ENCODE data around the gene PLEKHM1.
A peak's percentile ranks its signal among the peaks of the same experiment; 100 is the strongest.
"Not testable (repeated sequence)": the region's sequence is repeated elsewhere in the genome, so short reads cannot be mapped to it uniquely, and the experiment has no call there.

PLEKHM1 gene

GRCh38 chr17:45482317-45482716, 8.2 kb downstream of the PLEKHM1 start:
- not testable (repeated sequence) for H3K9me3 Mint-ChIP-seq; ATAC-seq; H3K27ac Mint-ChIP-seq; H3K4me3 Mint-ChIP-seq; DNase-seq (ENCODE audit: low spot score in 2 of 2)
- H3K36me3 Mint-ChIP-seq: peaks cover 22% of the 10 kb centered on the region
- H3K4me1 Mint-ChIP-seq: peaks cover 16% of the 10 kb centered on the region

DNA sequence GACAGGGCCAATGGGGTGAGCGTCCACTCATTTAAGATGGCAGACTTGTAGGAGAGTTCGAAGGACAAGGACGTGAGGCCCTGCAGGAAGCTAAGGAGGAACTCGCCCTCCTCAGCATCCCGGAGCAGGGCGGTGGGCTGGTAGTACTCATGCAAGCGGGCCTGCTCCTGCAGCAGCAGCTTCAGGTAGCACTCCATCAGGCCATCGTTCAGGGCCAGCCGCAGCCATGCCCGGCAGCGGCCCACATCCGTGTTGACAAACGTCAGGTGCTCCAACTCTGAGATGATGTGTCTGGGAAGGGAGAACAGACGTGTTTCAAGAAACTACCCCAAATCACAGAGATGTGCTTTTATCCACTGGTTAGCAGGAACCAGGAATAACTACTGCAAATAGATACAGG, 15.1 kb downstream of the PLEKHM1 start:
- H3K4me1 Mint-ChIP-seq; H3K27ac Mint-ChIP-seq; DNase-seq (ENCODE audit: low spot score in 2 of 2); ATAC-seq; H3K9me3 Mint-ChIP-seq; H3K4me3 Mint-ChIP-seq: not testable (repeated sequence)
- H3K36me3 Mint-ChIP-seq: peaks cover 57% of the 10 kb centered on the region

DNA sequence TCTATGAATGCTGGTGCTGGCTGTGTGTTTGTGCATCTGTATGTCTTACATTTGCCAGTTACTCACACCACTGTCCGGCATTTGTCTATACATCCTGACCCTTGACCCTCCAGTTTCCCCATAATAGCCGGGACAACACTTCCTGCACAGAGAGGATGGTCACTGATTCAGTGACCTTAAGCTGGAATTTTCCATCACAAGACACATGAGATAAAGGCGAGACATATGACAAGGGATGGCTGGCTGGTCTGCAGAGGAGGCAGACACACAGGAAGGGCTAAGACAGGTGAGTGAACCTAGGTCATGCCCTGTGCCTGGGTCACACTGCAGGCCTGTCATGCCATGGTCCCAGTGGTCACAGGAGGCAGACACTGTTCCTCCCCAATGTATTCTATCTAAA, 18.3 kb downstream of the PLEKHM1 start:
- H3K9me3 Mint-ChIP-seq; H3K4me1 Mint-ChIP-seq; H3K27ac Mint-ChIP-seq; H3K4me3 Mint-ChIP-seq; ATAC-seq; DNase-seq (ENCODE audit: low spot score in 2 of 2): not testable (repeated sequence)
- peaks cover 46% of the 10 kb centered on the region for H3K36me3 Mint-ChIP-seq

GRCh38 chr17:45469204-45469563, 21.3 kb downstream of the PLEKHM1 start:
- not testable (repeated sequence) for H3K27ac Mint-ChIP-seq; H3K4me3 Mint-ChIP-seq; H3K9me3 Mint-ChIP-seq; DNase-seq (ENCODE audit: low spot score in 2 of 2); H3K4me1 Mint-ChIP-seq
- H3K36me3 Mint-ChIP-seq: peaks cover 28% of the 10 kb centered on the region
- peak; percentile 19 for ATAC-seq

DNA sequence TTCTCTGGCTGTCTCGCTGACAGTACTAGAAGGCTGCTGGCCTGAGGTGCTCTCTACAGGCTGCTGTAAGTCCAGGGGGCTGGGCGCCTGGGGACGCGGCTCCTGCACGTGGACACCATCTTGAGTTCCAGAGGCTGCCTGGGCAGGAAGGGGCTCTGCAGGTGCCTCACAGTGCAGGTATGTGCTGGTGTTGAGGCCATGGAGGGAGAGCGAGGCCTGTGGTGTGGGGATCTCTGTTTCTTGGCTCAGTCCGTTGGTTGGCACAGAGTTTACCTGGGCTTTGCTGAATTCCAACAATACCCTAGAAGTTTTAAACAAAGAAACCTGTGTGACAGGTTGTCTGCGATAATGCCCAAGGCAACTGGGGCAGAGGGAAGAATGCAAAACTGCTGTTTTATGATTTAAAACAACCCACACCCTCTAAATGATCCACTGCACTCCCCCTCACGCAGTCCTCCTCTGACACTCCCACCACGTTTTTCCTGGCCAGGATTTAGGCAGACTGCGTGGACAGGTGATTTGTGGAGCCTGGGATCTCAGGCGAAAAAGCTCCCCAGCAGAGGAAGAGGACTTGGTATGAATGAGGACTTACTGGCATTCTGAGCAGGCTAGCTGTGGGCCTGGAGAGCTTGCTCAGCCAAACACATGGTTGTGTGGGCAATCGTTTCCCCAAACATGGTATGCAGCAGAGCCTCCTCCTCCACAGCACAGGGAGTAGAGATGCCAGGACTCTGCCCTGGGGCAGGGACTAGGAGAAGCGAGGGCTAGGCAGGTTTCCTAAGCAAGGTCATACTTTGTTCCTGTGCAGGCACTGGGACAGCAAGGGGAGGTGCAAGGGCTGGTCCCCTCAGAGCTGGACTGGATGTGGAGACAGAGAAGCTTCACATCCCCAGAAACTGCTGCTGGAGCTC, 22.0 kb downstream of the PLEKHM1 start:
- not testable (repeated sequence) for H3K27ac Mint-ChIP-seq; H3K4me1 Mint-ChIP-seq; H3K9me3 Mint-ChIP-seq; ATAC-seq; DNase-seq (ENCODE audit: low spot score in 2 of 2); H3K4me3 Mint-ChIP-seq
- H3K36me3 Mint-ChIP-seq: peaks cover 22% of the 10 kb centered on the region

GRCh38 chr17:45461524-45462327, 28.8 kb downstream of the PLEKHM1 start:
- peak; percentile 98 for ATAC-seq
- peak overlapping the region; percentile 43 for H3K4me3 Mint-ChIP-seq
- not testable (repeated sequence) for H3K9me3 Mint-ChIP-seq, H3K4me1 Mint-ChIP-seq
- peak; percentile 15 to 62 for DNase-seq (ENCODE audit: low spot score in 2 of 2)
- peaks cover 30% of the 10 kb centered on the region for H3K36me3 Mint-ChIP-seq
- peak overlapping the region; percentile 85 for H3K27ac Mint-ChIP-seq

DNA sequence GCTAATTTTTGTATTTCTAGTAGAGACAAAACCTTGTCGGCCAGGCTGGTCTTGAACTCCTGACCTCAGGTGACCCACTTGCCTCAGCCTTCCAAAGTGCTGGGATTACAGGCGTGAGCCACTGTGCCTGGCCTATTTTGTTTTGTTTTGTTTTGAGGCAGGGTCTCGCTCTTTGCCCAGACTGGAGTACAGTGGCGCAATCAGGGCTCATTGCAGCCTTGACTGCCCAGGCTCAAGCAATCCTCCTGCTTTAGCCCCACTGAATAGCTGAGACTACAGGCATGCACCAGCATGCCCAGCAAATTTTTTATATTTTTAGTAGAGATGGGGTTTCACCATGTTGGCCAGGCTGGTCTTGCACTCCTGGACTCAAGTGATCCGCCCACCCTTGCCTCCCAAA, 30.1 kb downstream of the PLEKHM1 start:
- ATAC-seq; H3K9me3 Mint-ChIP-seq; DNase-seq (ENCODE audit: low spot score in 2 of 2); H3K4me3 Mint-ChIP-seq; H3K27ac Mint-ChIP-seq; H3K4me1 Mint-ChIP-seq: not testable (repeated sequence)
- H3K36me3 Mint-ChIP-seq: peaks cover 33% of the 10 kb centered on the region

DNA sequence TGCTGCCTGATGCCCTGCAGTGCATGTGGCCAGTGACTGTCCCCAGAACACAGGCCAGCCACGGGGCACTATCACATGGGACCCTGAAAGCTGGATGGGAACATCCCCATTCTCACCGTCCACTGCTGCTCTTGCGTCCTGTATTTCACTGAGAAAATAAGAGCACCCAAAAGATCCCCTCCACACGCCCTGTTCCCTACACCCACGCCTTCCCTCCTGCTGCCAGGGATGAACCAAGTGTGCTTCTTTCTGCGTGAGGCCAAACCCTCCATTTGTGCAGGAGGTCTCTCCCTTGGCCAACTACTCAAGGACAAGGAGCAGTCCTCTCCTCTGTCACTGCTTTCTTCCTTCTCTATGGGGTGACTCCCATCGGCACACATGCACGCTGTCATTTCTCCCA, 36.2 kb downstream of the PLEKHM1 start:
- Mint-ChIP-seq H3K4me1 (peaks cover 11% of the 10 kb centered on the region), H3K36me3 (peaks cover 45% of the 10 kb centered on the region), H3K27ac (peak overlapping the region; percentile 86)
- H3K9me3 Mint-ChIP-seq; ATAC-seq; DNase-seq (ENCODE audit: low spot score in 2 of 2); H3K4me3 Mint-ChIP-seq: not testable (repeated sequence)

GRCh38 chr17:45453731-45454130, 36.8 kb downstream of the PLEKHM1 start:
- H3K27ac Mint-ChIP-seq; H3K9me3 Mint-ChIP-seq; DNase-seq (ENCODE audit: low spot score in 2 of 2); H3K4me3 Mint-ChIP-seq: not testable (repeated sequence)
- peak; percentile 48 for ATAC-seq
- Mint-ChIP-seq H3K4me1 (peaks cover 12% of the 10 kb centered on the region), H3K36me3 (peaks cover 44% of the 10 kb centered on the region)

- DNase-seq (ENCODE audit: low spot score in 2 of 2); ATAC-seq; H3K9me3 Mint-ChIP-seq; H3K4me3 Mint-ChIP-seq: not testable (repeated sequence)
- H3K27ac Mint-ChIP-seq: peak overlapping the region; percentile 26
- peaks cover 12% of the 10 kb centered on the region for H3K4me1 Mint-ChIP-seq
- H3K36me3 Mint-ChIP-seq: peaks cover 40% of the 10 kb centered on the region
Measured at GRCh38 chr17:45453225-45453534, 37.3 kb downstream of the PLEKHM1 start.

DNA sequence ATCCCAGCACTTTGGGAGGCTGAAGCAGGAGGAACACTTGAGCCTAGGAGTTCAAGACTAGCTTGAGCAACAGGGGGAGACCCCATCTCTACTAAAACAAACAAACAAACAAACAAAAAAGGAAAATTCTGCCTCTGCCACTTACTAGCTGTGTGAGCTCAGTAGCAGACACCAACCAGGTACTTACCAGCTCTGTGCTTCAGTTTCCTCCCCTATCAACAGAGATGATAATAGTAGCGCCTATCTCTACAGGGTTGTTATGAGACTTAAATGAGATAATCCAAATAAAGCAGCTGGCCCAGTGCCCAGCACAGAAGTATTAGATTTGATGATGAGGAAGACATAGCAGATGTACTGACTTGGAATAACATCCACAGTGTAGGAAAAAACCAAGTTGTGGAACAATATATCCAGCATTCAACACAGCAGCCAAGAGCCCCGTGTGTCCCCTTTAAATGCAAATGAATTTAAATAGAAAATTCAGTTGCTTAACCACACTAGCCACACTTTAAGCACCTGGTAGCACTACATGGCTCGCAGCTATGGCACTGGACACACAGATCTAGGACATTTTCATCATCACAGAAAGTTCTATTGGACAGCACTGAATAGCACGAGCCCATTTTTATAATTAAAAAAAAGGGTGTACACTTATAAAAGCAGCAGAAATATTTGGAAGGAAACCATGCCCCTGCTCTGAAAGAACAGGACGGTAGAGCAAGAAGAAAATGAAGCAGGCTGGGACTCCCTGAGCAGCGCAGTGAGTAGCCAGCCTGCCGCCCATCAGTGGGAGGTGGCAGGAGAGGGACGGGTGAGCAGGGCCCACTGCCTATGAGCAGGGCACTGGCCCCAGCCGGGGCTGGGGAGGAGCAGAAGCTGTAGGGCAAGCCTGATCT, 37.9 kb downstream of the PLEKHM1 start:
- Mint-ChIP-seq H3K36me3 (peaks cover 40% of the 10 kb centered on the region), H3K4me1 (peaks cover 12% of the 10 kb centered on the region), H3K27ac (peak overlapping the region; percentile 26)
- ATAC-seq; H3K4me3 Mint-ChIP-seq; DNase-seq (ENCODE audit: low spot score in 2 of 2); H3K9me3 Mint-ChIP-seq: not testable (repeated sequence)

DNA sequence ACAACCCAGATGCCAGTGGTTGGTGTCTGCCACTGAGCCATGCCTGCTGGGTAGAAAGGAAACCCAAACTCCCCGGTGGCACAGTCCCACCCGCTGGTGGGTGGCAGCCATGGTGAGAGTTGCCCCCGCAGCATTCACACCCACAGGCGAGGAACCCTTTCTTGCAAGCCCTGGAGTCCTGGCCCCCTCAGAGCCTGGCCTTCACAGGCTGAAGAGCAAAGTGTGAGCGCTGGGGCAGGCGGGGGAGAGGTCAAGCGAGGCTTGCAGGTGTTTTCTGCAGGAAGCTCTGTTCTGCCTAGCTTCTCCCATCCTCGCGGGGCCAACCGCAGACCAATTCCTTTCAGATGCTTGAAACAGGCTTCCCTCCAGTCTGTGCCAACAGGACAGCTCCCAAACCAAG, 38.9 kb downstream of the PLEKHM1 start:
- not testable (repeated sequence) for H3K27ac Mint-ChIP-seq; H3K9me3 Mint-ChIP-seq; H3K4me3 Mint-ChIP-seq; DNase-seq (ENCODE audit: low spot score in 2 of 2)
- ATAC-seq: peak; percentile 59
- Mint-ChIP-seq H3K4me1 (peaks cover 12% of the 10 kb centered on the region), H3K36me3 (peaks cover 32% of the 10 kb centered on the region)

- Mint-ChIP-seq H3K27ac (no peak overlapping the region), H3K4me1 (peaks cover 14% of the 10 kb centered on the region), H3K9me3 (no peaks in the 10 kb centered on the region), H3K36me3 (peaks cover 27% of the 10 kb centered on the region), H3K4me3 (no peak overlapping the region)
- ATAC-seq (no peak), DNase-seq (ENCODE audit: low spot score in 2 of 2) (no peak)
Measured at GRCh38 chr17:45451131-45451530, 39.4 kb downstream of the PLEKHM1 start.

GRCh38 chr17:45449708-45450329, 40.7 kb downstream of the PLEKHM1 start:
- not testable (repeated sequence) for ATAC-seq; H3K9me3 Mint-ChIP-seq; H3K4me3 Mint-ChIP-seq; DNase-seq (ENCODE audit: low spot score in 2 of 2)
- H3K36me3 Mint-ChIP-seq: peaks cover 24% of the 10 kb centered on the region
- H3K4me1 Mint-ChIP-seq: peaks cover 27% of the 10 kb centered on the region
- H3K27ac Mint-ChIP-seq: peak overlapping the region; percentile 84

Data from stimulated activated effector memory CD8-positive, alpha-beta T cell treated with anti-CD3 and anti-CD28 coated beads, Interleukin-12 subunit alpha, Interleukin-12 subunit beta, amount 100 ng/mL, for 72 hours (primary cell).